ENCODE measurements around the gene FKBP5. TPM values are rescaled to one million over a fixed set of nuclear protein-coding genes. Genes with fewer than 3 reads are reported as not detected.

The FKBP5 gene
- total and polyA plus RNA-seq, 2 donors (not counting 3 experiments of a cell fraction or from before 2014, with no cell fraction given), result 16.7 to 56.8 TPM

DNA sequence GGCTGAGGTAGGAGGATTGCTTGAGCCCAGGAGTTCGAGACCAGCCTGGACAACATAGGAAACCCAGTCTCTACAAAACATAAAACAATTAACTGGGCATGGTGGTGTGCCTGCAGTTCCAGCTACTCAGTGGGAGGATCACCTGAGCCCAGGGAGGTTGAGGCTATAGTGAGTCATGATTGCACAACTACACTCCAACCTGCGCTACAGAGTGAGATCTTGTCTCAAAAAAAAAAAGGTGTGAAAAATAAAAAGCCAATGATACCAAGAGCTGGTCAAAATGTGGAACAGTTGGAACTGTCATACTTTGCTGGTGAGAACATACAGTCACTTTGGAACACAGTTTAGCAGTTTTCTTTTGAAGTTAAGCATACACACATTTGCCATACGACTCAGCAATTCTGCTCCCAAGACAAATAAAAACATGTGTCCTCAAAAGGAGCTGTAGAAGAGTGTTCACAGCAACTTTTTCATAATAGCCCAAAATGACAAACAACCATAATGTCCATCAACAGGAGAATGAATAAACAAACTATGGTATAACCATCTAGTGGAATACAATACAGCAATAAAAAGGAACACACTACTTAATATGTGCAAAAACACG is 21.6 kb upstream of the FKBP5 start:
- Histone ChIP-seq H3K4me2 (ENCODE audit: insufficient read depth, low read length) (no peak overlapping the region), H3K36me3 (ENCODE audit: control insufficient read depth in 2 of 2, extremely low read depth in 1 of 2, insufficient read depth in 2 of 2, low read length in 2 of 2) (no peaks in the 10 kb centered on the region), H3K27me3 (ENCODE audit: control insufficient read depth in 2 of 2, insufficient read depth in 2 of 2, low read length in 2 of 2) (no peaks in the 10 kb centered on the region), H3K9ac (replicated peaks; ENCODE audit: extremely low read depth, insufficient read depth, low read length) (no peak overlapping the region), H3K9me3 (replicated peaks; ENCODE audit: control insufficient read depth, insufficient read depth, low read length) (no peaks in the 10 kb centered on the region), H4K20me1 (replicated peaks; ENCODE audit: control insufficient read depth, extremely low read depth, insufficient read depth, low read length) (no peaks in the 10 kb centered on the region), H3K79me2 (ENCODE audit: control insufficient read depth, insufficient read depth, low read length) (no peaks in the 10 kb centered on the region), H3K4me1 (ENCODE audit: control insufficient read depth, extremely low read depth, insufficient read depth, low read length) (peaks cover 3% of the 10 kb centered on the region), H3K9me1 (replicated peaks; ENCODE audit: control insufficient read depth, extremely low read depth, insufficient read depth, low read length) (no peaks in the 10 kb centered on the region), H3K27ac (ENCODE audit: insufficient read depth, low read depth, low read length) (no peak overlapping the region), H3K4me3 (replicated peaks in 1 of 3; ENCODE audit: insufficient read depth in 1 of 3, low read depth in 1 of 3, low read length in 3 of 3) (no peak overlapping the region), H2AFZ (ENCODE audit: low read depth, low read length) (no peak overlapping the region)
- FAIRE-seq, result no peak
- DNase-seq (ENCODE audit: low read depth, low spot score), result no peak
- POLR2A ChIA-PET, result no interaction called here
- intact Hi-C loops (cut with micrococcal nuclease), result no loop called here
- CTCF ChIA-PET, result interaction anchor here (0.6 to 1.6 kb wide), 5 partner anchors 10 to 27 kb away, joined by 3 to 6 read pairs (median 4); no protein-coding TSS in a partner anchor
- TF ChIP-seq CTCF (IDR thresholded peaks at IDR 0.05; ENCODE audit: extremely low read depth in 1 of 2, insufficient read depth in 1 of 2, low read depth in 1 of 2, low read length in 2 of 2) (no peak), JUN (IDR thresholded peaks at IDR 0.05; ENCODE audit: borderline replicate concordance, insufficient read depth, insufficient read length, low read depth) (no peak), MYC (IDR thresholded peaks at IDR 0.05; ENCODE audit: low read depth, low read length) (no peak), POLR2A (IDR thresholded peaks at IDR 0.05; ENCODE audit: low read depth, low read length) (no peak), GATA2 (IDR thresholded peaks at IDR 0.05; ENCODE audit: insufficient read depth, insufficient read length, low read depth, low read length) (no peak), MAX (IDR thresholded peaks at IDR 0.05; ENCODE audit: insufficient read depth, insufficient read length) (no peak), FOS (IDR thresholded peaks at IDR 0.05; ENCODE audit: borderline replicate concordance, insufficient read depth, low read length) (no peak), EZH2 (IDR thresholded peaks at IDR 0.05; ENCODE audit: borderline replicate concordance, low read depth, low read length, severe bottlenecking) (no peak), POLR2AphosphoS5 (IDR thresholded peaks at IDR 0.05; ENCODE audit: insufficient read depth, low read depth, low read length) (no peak)
- dilution Hi-C loops (cut with MboI; ENCODE audit: extremely low pct_ligation_motif_present, low sequenced_read_pairs), result no loop called here
- BruUV-seq (replicated peaks), result no TSS peak
